K562 (cell line): ENCODE data around the gene PIGH. TPM values are rescaled to one million over a fixed set of nuclear protein-coding genes. Genes with fewer than 3 reads are reported as not detected.

Source experiments
- ATAC-seq: fragments of 200-7000 bp; cut with Tn5 transposase; 3 replicates; pipeline ENCODE4 v1.9.1; 2020; ENCODE audit warnings: moderate library complexity
- BruUV-seq: library from RNA; stranded (reverse); fragments of 400-500 nt; replicated peaks from 2 replicates; lab custom pipeline; 2021; lab: Mats Ljungman, UMichigan
- CTCF ChIA-PET: fragments of 300-600 bp; formaldehyde crosslinking; extraction: SDS; loops from one replicate; lab custom pipeline; 2021; ENCODE audit warnings: low intra/inter-chr PET ratio; lab: Yijun Ruan, JAX
- POLR2A ChIA-PET: fragments of 300-600, 350-650 bp; sonication (Branson Sonifier 250); formaldehyde crosslinking; extraction: SDS; loops from one replicate; lab custom pipeline; 2021; ENCODE audit warnings: antibody characterized with exemption, inconsistent platforms; lab: Yijun Ruan, JAX
- DNase-seq, 4 experiments: peaks; one replicate each; pipeline versions ENCODE4 v3.0.0 to v3.0.0-alpha.2; 2011 to 2018; ENCODE audit warnings: low spot score in 3 of 4, mixed read lengths in 3 of 4; ENCODE audit errors: extremely low read depth in 1 of 4
- FAIRE-seq: peaks from 2 replicates; lab custom pipeline; 2011; peaks lifted over from hg19 to GRCh38; lab: Jason Lieb, UNC
- H2AFZ ChIP-seq: 2 replicates; pipeline ENCODE4 v1.6.0; 2011; ENCODE audit warnings: low read depth, low read length, control low read depth, inconsistent platforms
- H3K27ac ChIP-seq: fragments of 200-600 bp; 3 replicates; pipeline ENCODE4 v1.8.0; 2011; ENCODE audit warnings: low read depth, mild to moderate bottlenecking, control low read depth, inconsistent platforms, low read length, moderate library complexity, mixed read lengths; ENCODE audit errors: extremely low read depth
- H3K27me3 ChIP-seq, 2 experiments: fragments of 300-600 bp in 1 of 2; 2 replicates in 1 of 2; 3 replicates in 1 of 2; pipeline versions ENCODE4 v1.6.0 to v1.8.0; 2011; ENCODE audit warnings: inconsistent platforms in 2 of 2, low read length in 2 of 2, mild to moderate bottlenecking in 1 of 2, mixed read lengths in 1 of 2, moderate library complexity in 1 of 2; ENCODE audit not compliant: control insufficient read depth in 2 of 2, insufficient read depth in 2 of 2
- H3K36me3 ChIP-seq: fragments of 300-600 bp; 3 replicates; pipeline ENCODE4 v1.8.0; 2011; ENCODE audit warnings: mild to moderate bottlenecking, low read length, inconsistent platforms; ENCODE audit not compliant: control insufficient read depth, insufficient read depth
- H3K4me1 ChIP-seq, 2 experiments: fragments of 200-600 bp in 1 of 2; replicated peaks in 1 of 2; 2 replicates in 1 of 2; 3 replicates in 1 of 2; pipeline versions ENCODE4 v1.5.1 to v1.8.0; 2011; ENCODE audit warnings: inconsistent platforms in 2 of 2, low read length in 2 of 2, mild to moderate bottlenecking in 1 of 2, mixed read lengths in 1 of 2, moderate library complexity in 1 of 2; ENCODE audit not compliant: control insufficient read depth in 2 of 2, insufficient read depth in 2 of 2
- H3K4me2 ChIP-seq: 2 replicates; pipeline ENCODE4 v1.6.1; 2011; ENCODE audit warnings: low read length, control low read depth, inconsistent platforms, mixed read lengths; ENCODE audit not compliant: insufficient read depth
- H3K4me3 ChIP-seq: fragments of 200-600 bp; sonication (generic), shearing (Covaris generic); 2 replicates; pipeline ENCODE4 v1.5.1; 2016; ENCODE audit warnings: control low read depth, inconsistent platforms
- H3K79me2 ChIP-seq: fragments of 200-600 bp; 3 replicates; pipeline ENCODE4 v1.8.0; 2011; ENCODE audit warnings: low read length, inconsistent platforms; ENCODE audit not compliant: control insufficient read depth, insufficient read depth
- H3K9ac ChIP-seq, 2 experiments: 2 replicates each; pipeline versions ENCODE4 v1.6.0 to v1.6.1; 2011; ENCODE audit warnings: low read depth in 2 of 2, low read length in 2 of 2, control low read depth in 1 of 2, inconsistent platforms in 1 of 2, mild to moderate bottlenecking in 1 of 2, mixed read lengths in 1 of 2; ENCODE audit not compliant: insufficient read depth in 1 of 2
- H3K9me1 ChIP-seq: one replicate; pipeline ENCODE4 v1.6.0; 2011; ENCODE audit warnings: inconsistent platforms, mild to moderate bottlenecking, low read length, moderate library complexity; ENCODE audit not compliant: control insufficient read depth, insufficient read depth
- H3K9me3 ChIP-seq: replicated peaks from 2 replicates; pipeline ENCODE4 v1.5.1; 2011; ENCODE audit warnings: low read depth, low read length, inconsistent platforms; ENCODE audit not compliant: control insufficient read depth, insufficient read depth
- H4K20me1 ChIP-seq: replicated peaks from 2 replicates; pipeline ENCODE4 v1.6.1; 2011; ENCODE audit warnings: low read length, inconsistent platforms, mixed read lengths; ENCODE audit not compliant: control insufficient read depth, insufficient read depth
- E2F1 ChIP-seq: sonication (generic); formaldehyde crosslinking; IDR thresholded peaks from 2 replicates; pipeline ENCODE4 v1.8.1; 2023; ENCODE audit warnings: mild to moderate bottlenecking, missing genetic modification reagents, moderate library complexity
- GATAD2B ChIP-seq: fragments of 450-650 bp; IDR thresholded peaks from 2 replicates; pipeline ENCODE4 v1.6.1; 2017; ENCODE audit warnings: mild to moderate bottlenecking, borderline replicate concordance
- HNRNPL ChIP-seq: fragments of 200-400 bp; formaldehyde crosslinking; IDR thresholded peaks from 2 replicates; pipeline ENCODE4 v1.6.1; 2017; ENCODE audit warnings: low read depth, mild to moderate bottlenecking, low read length
- OTX1 ChIP-seq: fragments of 450-650 bp; formaldehyde crosslinking; IDR thresholded peaks from 2 replicates; pipeline ENCODE4 v1.4.0; 2022; ENCODE audit warnings: mild to moderate bottlenecking
- PCBP1 ChIP-seq: fragments of 200-400 bp; formaldehyde crosslinking; IDR thresholded peaks from 2 replicates; pipeline ENCODE4 v1.6.1; 2018; ENCODE audit warnings: mild to moderate bottlenecking, low read depth, low read length; ENCODE audit not compliant: poor library complexity, severe bottlenecking
- RBM17 ChIP-seq: fragments of 200-400 bp; formaldehyde crosslinking; IDR thresholded peaks from 2 replicates; pipeline ENCODE4 v1.6.1; 2017; ENCODE audit warnings: low read depth, mild to moderate bottlenecking, low read length, borderline replicate concordance
- TFAM ChIP-seq: fragments of 250-450 bp; sonication (Bioruptor Pico); conservative IDR thresholded peaks from 2 replicates; pipeline ENCODE4 v1.5.0; 2021; ENCODE audit warnings: mild to moderate bottlenecking, moderate library complexity
- ZBTB33 ChIP-seq: sonication (generic); formaldehyde crosslinking; IDR thresholded peaks from 2 replicates; pipeline ENCODE4 v1.8.1; 2023; ENCODE audit warnings: mild to moderate bottlenecking, missing genetic modification reagents
- ZNF354B ChIP-seq: fragments of 250-450 bp; sonication (Bioruptor Pico); IDR thresholded peaks from 2 replicates; pipeline ENCODE4 v1.4.0; 2020
- ZNF408 ChIP-seq: fragments of 250-450 bp; sonication (Bioruptor Pico); IDR thresholded peaks from 2 replicates; pipeline ENCODE4 v1.4.0; 2020; ENCODE audit warnings: low read depth, mild to moderate bottlenecking, moderate library complexity
- ZNF518B ChIP-seq: fragments of 250-450 bp; sonication (Bioruptor Pico); IDR thresholded peaks from 2 replicates; pipeline ENCODE4 v1.5.0; 2021; ENCODE audit warnings: mild to moderate bottlenecking, moderate library complexity
- ZNF79 ChIP-seq: fragments of 250-450 bp; sonication (Bioruptor Pico); IDR thresholded peaks from 2 replicates; pipeline ENCODE4 v1.4.0; 2020; ENCODE audit warnings: low read depth, mild to moderate bottlenecking, moderate library complexity
- WGBS: fragments of 100-300 bp; shearing (Covaris generic); methylation state at CpG from one replicate; pipeline ENCODE4 v1.1.6; 2016; ENCODE audit warnings: low coverage, mixed read lengths; ENCODE audit not compliant: insufficient coverage; ENCODE audit errors: missing lambda C conversion rate; 5-methylcytosine and 5-hydroxymethylcytosine counted together
- in situ Hi-C: fragments of 300-500 bp; cut with MboI; formaldehyde crosslinking; loops from 4 replicates; pipeline ENCODE4 v1.15.0; 2018; ENCODE audit warnings: inconsistent platforms, mixed read lengths
- intact Hi-C: fragments of 100-400 bp; cut with micrococcal nuclease; formaldehyde crosslinking; loops from 2 replicates; pipeline ENCODE4 v1.14.2; 2022
- polyA plus RNA-seq, 8 experiments: library from polyadenylated mRNA; depleted of rRNA in 4 of 8; stranded (reverse) in 5 of 8; unstranded in 3 of 8; fragments of >200 nt; fragmentation: Nextera tagmentation in 2 of 8; fragmentation: Illumina TruSeq in 1 of 8; extraction: Ambion mirVana in 2 of 8; extraction: Trizol in 1 of 8; gene quantifications; 2 replicates each; pipeline versions ENCODE4 v1.2.1 to v1.2.3, GENCODE V29; 2011 to 2014; ENCODE audit warnings: inconsistent platforms in 1 of 8, missing spikeins in 1 of 8
- total RNA-seq, 7 experiments: library from RNA; depleted of rRNA in 6 of 7; stranded (reverse); fragments of >200 nt in 6 of 7; fragmentation: Illumina TruSeq in 2 of 7; extraction: Trizol in 2 of 7; gene quantifications; 2 replicates each; pipeline versions ENCODE4 v1.2.1 to v1.2.3, GENCODE V29; 2011 to 2021; ENCODE audit warnings: low replicate concordance in 1 of 7

PIGH gene
- total and polyA plus RNA-seq, 9 of the 15 experiments (the other 6 are each of a cell fraction or from before 2014, with no cell fraction given), result 21.1 to 53.4 (median 24.7) TPM

- no peak for TF ChIP-seq ZNF518B (CRISPR knock-in tag)
- TF ChIP-seq HNRNPL, result no peak
- no peak for TF ChIP-seq ZBTB33 (CRISPR knock-in tag)
- no peak for TF ChIP-seq ZNF79
Observed at GRCh38 chr14:67564236-67564635, 35.8 kb downstream of the PIGH start (continued).

- intact Hi-C loops, result no loop called here
- Histone ChIP-seq H3K27ac (no peak overlapping the region), H3K27me3 (no peaks in the 10 kb centered on the region), H4K20me1 (no peaks in the 10 kb centered on the region)
- in situ Hi-C loops, result no loop called here
- no peak for FAIRE-seq
- ATAC-seq, result no peak
- TF ChIP-seq PCBP1 (no peak), ZNF408 (CRISPR knock-in tag) (no peak), OTX1 (CRISPR knock-in tag) (no peak), GATAD2B (no peak), RBM17 (no peak), ZNF354B (CRISPR knock-in tag) (no peak), TFAM (CRISPR knock-in tag) (no peak), E2F1 (CRISPR knock-in tag) (no peak)
- TF ChIP-seq, all 486 proteins: peak for 0
- Histone ChIP-seq H3K36me3 (no peaks in the 10 kb centered on the region; the same call in 2 of the 3 replicates), H2AFZ (no peak overlapping the region), H3K9me1 (no peaks in the 10 kb centered on the region), H3K9ac (no peak overlapping the region), H3K4me2 (no peak overlapping the region), H3K9me3 (no peaks in the 10 kb centered on the region), H3K4me3 (no peak overlapping the region), H3K79me2 (no peaks in the 10 kb centered on the region), H3K4me1 (no peaks in the 10 kb centered on the region)
- CTCF ChIA-PET, result no interaction called here
- DNase-seq, result no peak
- BruUV-seq, result no TSS peak
- POLR2A ChIA-PET, result interaction anchor here (0.7 kb wide), 1 partner anchor 38 kb away, joined by 3 read pairs; the partner anchor contains the start of gene PIGH
- 54% methylated on average over 4 of the region's 5 CpGs for WGBS
Observed at GRCh38 chr14:67562776-67563150, 37.3 kb downstream of the PIGH start.
